Smooth muscle cell (in vitro differentiated cells): ENCODE measurements around the gene CNIH2. TPM values are rescaled to one million over a fixed set of nuclear protein-coding genes. Genes with fewer than 3 reads are reported as not detected.
A peak's percentile ranks its signal among the peaks of the same experiment; 100 is the strongest.

Experiments used
- DNase-seq: peaks from one replicate; lab custom pipeline; 2025; ENCODE audit not compliant: unreplicated experiment; lab: John Stamatoyannopoulos, UW
- H2AFZ ChIP-seq: fragments of 200-600 bp; sonication (generic); 2 replicates; pipeline ENCODE4 v1.6.0; 2016; ENCODE audit warnings: antibody characterized with exemption, low read depth, mild to moderate bottlenecking
- H3F3A ChIP-seq: fragments of 200-600 bp; sonication (generic); 2 replicates; pipeline ENCODE4 v1.6.0; 2017; ENCODE audit warnings: antibody characterized with exemption, low read depth
- H3K27ac ChIP-seq: fragments of 200-600 bp; sonication (generic); 2 replicates; pipeline ENCODE4 v1.5.1; 2016; ENCODE audit warnings: low read depth, mild to moderate bottlenecking
- H3K27me3 ChIP-seq: fragments of 200-600 bp; sonication (generic); 2 replicates; pipeline ENCODE4 v1.6.1; 2016; ENCODE audit warnings: low read depth, mild to moderate bottlenecking
- H3K36me3 ChIP-seq: fragments of 200-600 bp; sonication (generic); 2 replicates; pipeline ENCODE4 v1.5.1; 2016; ENCODE audit warnings: low read depth
- H3K4me1 ChIP-seq: fragments of 200-600 bp; sonication (generic); 2 replicates; pipeline ENCODE4 v1.5.1; 2016; ENCODE audit warnings: low read depth
- H3K4me2 ChIP-seq: fragments of 200-600 bp; sonication (generic); 2 replicates; pipeline ENCODE4 v1.6.0; 2016; ENCODE audit warnings: mild to moderate bottlenecking
- H3K4me3 ChIP-seq: fragments of 200-600 bp; sonication (generic); 2 replicates; pipeline ENCODE4 v1.5.1; 2016; ENCODE audit warnings: mild to moderate bottlenecking
- H3K79me2 ChIP-seq: fragments of 200-600 bp; sonication (generic); 2 replicates; pipeline ENCODE4 v1.6.0; 2016; ENCODE audit warnings: low read depth, mild to moderate bottlenecking
- H3K9ac ChIP-seq: fragments of 200-600 bp; sonication (generic); 2 replicates; pipeline ENCODE4 v1.6.0; 2016; ENCODE audit warnings: low read depth
- H3K9me3 ChIP-seq: fragments of 200-600 bp; sonication (generic); replicated peaks from 2 replicates; pipeline ENCODE4 v1.5.1; 2016; ENCODE audit warnings: low read depth
- H4K20me1 ChIP-seq: fragments of 200-600 bp; sonication (generic); 2 replicates; pipeline ENCODE4 v1.6.0; 2016; ENCODE audit warnings: low read depth
- WGBS: methylation state at CpG from one replicate; pipeline ENCODE4 v1.1.7; 2016; ENCODE audit warnings: low lambda C conversion rate; 5-methylcytosine and 5-hydroxymethylcytosine counted together
- polyA plus RNA-seq: library from polyadenylated mRNA; unstranded; fragments of >200 nt; fragmentation: Nextera tagmentation; extraction: Ambion mirVana; gene quantifications from 2 replicates; pipeline ENCODE4 v1.2.1, GENCODE V29; 2016
- total RNA-seq: library from RNA; depleted of rRNA; stranded (reverse); fragments of >200 nt; gene quantifications from 2 replicates; pipeline ENCODE4 v1.2.3, GENCODE V29; 2014
- TF ChIP-seq, protein P1 (sequence below): fragments of 200-600 bp; sonication (generic); IDR thresholded peaks from 2 replicates; pipeline ENCODE4 v1.5.1; 2017; ENCODE audit warnings: borderline replicate concordance, mild to moderate bottlenecking, antibody characterized with exemption; ENCODE audit not compliant: insufficient read depth, poor library complexity, severe bottlenecking

Gene CNIH2
- total and polyA plus RNA-seq, 2 experiments from 2014 or later = 12.2 to 17.0 TPM

DNA sequence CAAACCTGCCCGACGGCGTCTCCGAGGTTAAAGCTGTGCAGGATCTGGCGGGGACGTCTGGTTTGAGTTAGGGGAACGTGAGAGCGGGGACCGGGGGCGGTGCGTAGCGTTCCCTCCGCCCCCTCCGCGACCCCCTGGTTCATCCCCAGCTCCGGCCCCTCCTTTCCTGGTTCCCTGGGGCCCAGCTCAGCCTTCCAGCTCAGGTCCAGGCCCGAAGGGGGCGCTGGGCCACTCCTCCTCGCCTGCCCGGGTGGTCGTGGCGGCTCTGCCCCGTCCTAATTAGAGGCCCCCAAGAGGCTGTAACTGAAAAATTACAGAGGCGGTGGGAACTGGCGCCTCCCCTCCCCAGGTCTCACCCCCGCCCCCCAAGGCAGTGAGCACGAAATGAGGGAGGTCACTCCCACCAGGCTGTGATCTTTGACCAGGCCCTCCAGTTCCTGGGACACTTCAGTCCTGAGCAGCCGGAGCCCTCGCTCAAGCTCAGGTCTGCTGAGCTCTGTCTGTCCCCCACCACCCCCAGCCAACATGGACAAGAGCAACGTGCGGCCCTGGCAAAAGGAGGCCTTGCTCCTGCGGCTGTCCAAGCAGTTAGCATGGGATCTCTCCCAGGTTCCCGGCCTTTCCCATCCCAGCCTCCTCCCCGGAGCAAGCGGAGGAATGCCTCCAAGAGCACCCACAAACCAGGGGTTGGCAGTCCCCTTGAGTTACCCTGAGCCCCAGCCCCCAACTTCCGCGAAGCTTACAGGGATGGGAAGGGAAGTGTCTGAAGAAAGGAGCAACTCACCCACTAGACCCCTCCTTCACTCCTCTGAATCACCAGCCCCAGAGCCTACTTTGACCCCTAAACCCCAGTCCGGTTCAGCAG, 35.6 kb downstream of the CNIH2 start:
- H3K27ac ChIP-seq = peak overlapping the region; percentile 97
- no peaks in the 10 kb centered on the region for H3K27me3 ChIP-seq
- H3K4me1 ChIP-seq = peaks cover 43% of the 10 kb centered on the region
- H3K4me3 ChIP-seq = peak overlapping the region; percentile 47
- H3K36me3 ChIP-seq = no peaks in the 10 kb centered on the region
- H3K4me2 ChIP-seq = peak overlapping the region; percentile 88
- no peak overlapping the region for H2AFZ ChIP-seq
- TF ChIP-seq, protein P1, sequence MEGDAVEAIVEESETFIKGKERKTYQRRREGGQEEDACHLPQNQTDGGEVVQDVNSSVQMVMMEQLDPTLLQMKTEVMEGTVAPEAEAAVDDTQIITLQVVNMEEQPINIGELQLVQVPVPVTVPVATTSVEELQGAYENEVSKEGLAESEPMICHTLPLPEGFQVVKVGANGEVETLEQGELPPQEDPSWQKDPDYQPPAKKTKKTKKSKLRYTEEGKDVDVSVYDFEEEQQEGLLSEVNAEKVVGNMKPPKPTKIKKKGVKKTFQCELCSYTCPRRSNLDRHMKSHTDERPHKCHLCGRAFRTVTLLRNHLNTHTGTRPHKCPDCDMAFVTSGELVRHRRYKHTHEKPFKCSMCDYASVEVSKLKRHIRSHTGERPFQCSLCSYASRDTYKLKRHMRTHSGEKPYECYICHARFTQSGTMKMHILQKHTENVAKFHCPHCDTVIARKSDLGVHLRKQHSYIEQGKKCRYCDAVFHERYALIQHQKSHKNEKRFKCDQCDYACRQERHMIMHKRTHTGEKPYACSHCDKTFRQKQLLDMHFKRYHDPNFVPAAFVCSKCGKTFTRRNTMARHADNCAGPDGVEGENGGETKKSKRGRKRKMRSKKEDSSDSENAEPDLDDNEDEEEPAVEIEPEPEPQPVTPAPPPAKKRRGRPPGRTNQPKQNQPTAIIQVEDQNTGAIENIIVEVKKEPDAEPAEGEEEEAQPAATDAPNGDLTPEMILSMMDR = peak; percentile 24
- peaks cover 4% of the 10 kb centered on the region for H4K20me1 ChIP-seq
- H3K9me3 ChIP-seq = no peaks in the 10 kb centered on the region
- H3F3A ChIP-seq = peaks cover 42% of the 10 kb centered on the region
- 20% methylated on average over 23 of the region's 38 CpGs for WGBS
- H3K79me2 ChIP-seq = peaks cover 28% of the 10 kb centered on the region
- no peak for DNase-seq
- peak overlapping the region; percentile 81 for H3K9ac ChIP-seq

GRCh38 chr11:66314186-66314501, 36.2 kb downstream of the CNIH2 start:
- DNase-seq = no peak
- no peaks in the 10 kb centered on the region for H3K27me3 ChIP-seq
- H4K20me1 ChIP-seq = peaks cover 4% of the 10 kb centered on the region
- peak overlapping the region; percentile 88 for H3K4me2 ChIP-seq
- H3K4me1 ChIP-seq = peaks cover 43% of the 10 kb centered on the region
- H3K36me3 ChIP-seq = no peaks in the 10 kb centered on the region
- no peaks in the 10 kb centered on the region for H3K9me3 ChIP-seq
- H3K79me2 ChIP-seq = peaks cover 28% of the 10 kb centered on the region
- TF ChIP-seq, protein P1 = no peak
- 37% methylated on average over 1 of the region's 1 CpG for WGBS
- H3K4me3 ChIP-seq = peak overlapping the region; percentile 47
- peaks cover 44% of the 10 kb centered on the region for H3F3A ChIP-seq
- peak overlapping the region; percentile 81 for H3K9ac ChIP-seq
- peak overlapping the region; percentile 97 for H3K27ac ChIP-seq
- H2AFZ ChIP-seq = no peak overlapping the region

GRCh38 chr11:66314561-66315497, 36.9 kb downstream of the CNIH2 start:
- H3K4me3 ChIP-seq = peak overlapping the region; percentile 47
- H3K36me3 ChIP-seq = no peaks in the 10 kb centered on the region
- no peaks in the 10 kb centered on the region for H3K27me3 ChIP-seq
- no peaks in the 10 kb centered on the region for H3K9me3 ChIP-seq
- no peak for DNase-seq
- peaks cover 28% of the 10 kb centered on the region for H3K79me2 ChIP-seq
- peak overlapping the region; percentile 88 for H3K4me2 ChIP-seq
- H2AFZ ChIP-seq = no peak overlapping the region
- H3K9ac ChIP-seq = peak overlapping the region; percentile 81
- TF ChIP-seq, protein P1 = no peak
- peak overlapping the region; percentile 97 for H3K27ac ChIP-seq
- peaks cover 43% of the 10 kb centered on the region for H3K4me1 ChIP-seq
- 86% methylated on average over 17 of the region's 17 CpGs for WGBS
- peaks cover 4% of the 10 kb centered on the region for H4K20me1 ChIP-seq
- H3F3A ChIP-seq = peaks cover 44% of the 10 kb centered on the region
